Keratinocyte (primary cell): Measurements from ENCODE around the gene BRD3OS.
"Not testable (repeated sequence)": the region's sequence is repeated elsewhere in the genome, so short reads cannot be mapped to it uniquely, and the experiment has no call there.

Experiments used
- EZH2 ChIP-seq: IDR thresholded peaks from one replicate; pipeline ENCODE4 v1.6.1; 2012; ENCODE audit warnings: inconsistent platforms, mild to moderate bottlenecking, low read length, moderate library complexity
- TF ChIP-seq, protein P1 (sequence below), 3 experiments: IDR thresholded peaks in 1 of 3; conservative IDR thresholded peaks in 1 of 3; optimal IDR thresholded peaks in 1 of 3; 2 replicates in 2 of 3; 3 replicates in 1 of 3; pipeline versions ENCODE3 to v1.5.1; 2011; ENCODE audit warnings: low read length in 3 of 3, mild to moderate bottlenecking in 3 of 3, moderate library complexity in 2 of 3, control low read depth in 1 of 3, inconsistent platforms in 1 of 3; ENCODE audit not compliant: insufficient read depth in 2 of 3; ENCODE audit errors: extremely low read depth in 1 of 3

DNA sequence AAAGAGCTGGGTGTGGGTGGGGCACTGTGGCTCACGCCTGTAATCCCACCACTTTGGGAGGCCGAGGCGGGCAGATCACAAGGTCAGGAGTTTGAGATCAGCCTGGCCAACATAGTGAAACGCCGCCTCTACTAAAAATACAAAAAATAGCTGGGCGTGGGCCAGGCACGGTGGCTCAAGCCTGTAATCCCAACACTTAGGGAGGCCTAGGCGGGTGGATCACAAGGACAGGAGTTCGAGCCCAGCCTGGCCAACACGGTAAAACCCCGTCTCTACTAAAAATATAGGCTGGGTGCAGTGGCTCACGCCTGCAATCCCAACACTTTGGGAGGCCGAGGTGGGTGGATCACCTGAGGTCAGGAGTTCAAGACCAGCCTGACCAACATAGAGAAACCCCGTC is 36.5 kb upstream of the BRD3OS start:
- TF ChIP-seq, protein P1, sequence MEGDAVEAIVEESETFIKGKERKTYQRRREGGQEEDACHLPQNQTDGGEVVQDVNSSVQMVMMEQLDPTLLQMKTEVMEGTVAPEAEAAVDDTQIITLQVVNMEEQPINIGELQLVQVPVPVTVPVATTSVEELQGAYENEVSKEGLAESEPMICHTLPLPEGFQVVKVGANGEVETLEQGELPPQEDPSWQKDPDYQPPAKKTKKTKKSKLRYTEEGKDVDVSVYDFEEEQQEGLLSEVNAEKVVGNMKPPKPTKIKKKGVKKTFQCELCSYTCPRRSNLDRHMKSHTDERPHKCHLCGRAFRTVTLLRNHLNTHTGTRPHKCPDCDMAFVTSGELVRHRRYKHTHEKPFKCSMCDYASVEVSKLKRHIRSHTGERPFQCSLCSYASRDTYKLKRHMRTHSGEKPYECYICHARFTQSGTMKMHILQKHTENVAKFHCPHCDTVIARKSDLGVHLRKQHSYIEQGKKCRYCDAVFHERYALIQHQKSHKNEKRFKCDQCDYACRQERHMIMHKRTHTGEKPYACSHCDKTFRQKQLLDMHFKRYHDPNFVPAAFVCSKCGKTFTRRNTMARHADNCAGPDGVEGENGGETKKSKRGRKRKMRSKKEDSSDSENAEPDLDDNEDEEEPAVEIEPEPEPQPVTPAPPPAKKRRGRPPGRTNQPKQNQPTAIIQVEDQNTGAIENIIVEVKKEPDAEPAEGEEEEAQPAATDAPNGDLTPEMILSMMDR (optimal IDR thresholded peaks at IDR 0.05 in 1 of 3, IDR thresholded peaks at IDR 0.05 in 1 of 3, conservative IDR thresholded peaks at IDR 0.05 in 1 of 3; ENCODE audit: extremely low read depth in 1 of 3, insufficient read depth in 2 of 3, low read length in 3 of 3) = not testable (repeated sequence)
- TF ChIP-seq EZH2 = not testable (repeated sequence)
